Kidney epithelial cell (primary cell): ENCODE measurements around the gene RUFY2. TPM values are rescaled to one million over a fixed set of nuclear protein-coding genes. Genes with fewer than 3 reads are reported as not detected.

Experiments used
- DNase-seq: peaks from one replicate; pipeline ENCODE4 v3.0.0-alpha.2; 2010; ENCODE audit warnings: low read depth
- H3K27me3 ChIP-seq: 2 replicates; pipeline ENCODE4 v1.6.0; 2011; ENCODE audit warnings: low read length; ENCODE audit not compliant: control insufficient read depth, insufficient read depth
- H3K36me3 ChIP-seq: 2 replicates; pipeline ENCODE4 v1.5.1; 2011; ENCODE audit warnings: low read length; ENCODE audit not compliant: control insufficient read depth, insufficient read depth
- H3K4me3 ChIP-seq: 2 replicates; pipeline ENCODE4 v1.5.1; 2011; ENCODE audit warnings: low read depth, mild to moderate bottlenecking, control low read depth, low read length
- CTCF ChIP-seq: IDR thresholded peaks from 2 replicates; pipeline ENCODE4 v1.5.1; 2011; ENCODE audit warnings: mild to moderate bottlenecking, moderate library complexity, low read length, control low read depth, inconsistent platforms; ENCODE audit not compliant: insufficient read depth, poor library complexity, severe bottlenecking
- total RNA-seq: library from RNA; depleted of rRNA; stranded (reverse); fragments of >200 nt; gene quantifications from 2 replicates; pipeline ENCODE4 v1.2.3, GENCODE V29; 2015

The RUFY2 gene
- total RNA-seq, 1 donor from 2014 or later, result 13.0 TPM

- Histone ChIP-seq H3K36me3 (no peaks in the 10 kb centered on the region), H3K27me3 (no peaks in the 10 kb centered on the region), H3K4me3 (no peak overlapping the region)
- no peak for DNase-seq
- no peak for TF ChIP-seq CTCF
Measured at GRCh38 chr10:68408898-68409518, 1.9 kb upstream of the RUFY2 start.

GRCh38 chr10:68406111-68406814, 814 bp downstream of the RUFY2 start:
- Histone ChIP-seq H3K36me3 (no peaks in the 10 kb centered on the region), H3K27me3 (no peaks in the 10 kb centered on the region), H3K4me3 (peak overlapping the region; percentile 92)
- DNase-seq, result no peak
- TF ChIP-seq CTCF, result no peak

GRCh38 chr10:68403701-68404100, 3.4 kb downstream of the RUFY2 start:
- Histone ChIP-seq H3K27me3 (no peaks in the 10 kb centered on the region), H3K4me3 (no peak overlapping the region), H3K36me3 (no peaks in the 10 kb centered on the region)
- no peak for TF ChIP-seq CTCF
- no peak for DNase-seq

GRCh38 chr10:68402276-68402675, 4.8 kb downstream of the RUFY2 start:
- H3K27me3 ChIP-seq, result no peaks in the 10 kb centered on the region
- no peak overlapping the region for H3K4me3 ChIP-seq
- no peaks in the 10 kb centered on the region for H3K36me3 ChIP-seq
- TF ChIP-seq CTCF, result no peak
- no peak for DNase-seq

GRCh38 chr10:68397005-68397404, 10.1 kb downstream of the RUFY2 start:
- Histone ChIP-seq H3K36me3 (no peaks in the 10 kb centered on the region), H3K27me3 (no peaks in the 10 kb centered on the region), H3K4me3 (no peak overlapping the region)
- TF ChIP-seq CTCF, result no peak
- no peak for DNase-seq
